ENCODE data around the gene COL4A4.
"Not testable (repeated sequence)": the region's sequence is repeated elsewhere in the genome, so short reads cannot be mapped to it uniquely, and the experiment has no call there.

Gene COL4A4

DNA sequence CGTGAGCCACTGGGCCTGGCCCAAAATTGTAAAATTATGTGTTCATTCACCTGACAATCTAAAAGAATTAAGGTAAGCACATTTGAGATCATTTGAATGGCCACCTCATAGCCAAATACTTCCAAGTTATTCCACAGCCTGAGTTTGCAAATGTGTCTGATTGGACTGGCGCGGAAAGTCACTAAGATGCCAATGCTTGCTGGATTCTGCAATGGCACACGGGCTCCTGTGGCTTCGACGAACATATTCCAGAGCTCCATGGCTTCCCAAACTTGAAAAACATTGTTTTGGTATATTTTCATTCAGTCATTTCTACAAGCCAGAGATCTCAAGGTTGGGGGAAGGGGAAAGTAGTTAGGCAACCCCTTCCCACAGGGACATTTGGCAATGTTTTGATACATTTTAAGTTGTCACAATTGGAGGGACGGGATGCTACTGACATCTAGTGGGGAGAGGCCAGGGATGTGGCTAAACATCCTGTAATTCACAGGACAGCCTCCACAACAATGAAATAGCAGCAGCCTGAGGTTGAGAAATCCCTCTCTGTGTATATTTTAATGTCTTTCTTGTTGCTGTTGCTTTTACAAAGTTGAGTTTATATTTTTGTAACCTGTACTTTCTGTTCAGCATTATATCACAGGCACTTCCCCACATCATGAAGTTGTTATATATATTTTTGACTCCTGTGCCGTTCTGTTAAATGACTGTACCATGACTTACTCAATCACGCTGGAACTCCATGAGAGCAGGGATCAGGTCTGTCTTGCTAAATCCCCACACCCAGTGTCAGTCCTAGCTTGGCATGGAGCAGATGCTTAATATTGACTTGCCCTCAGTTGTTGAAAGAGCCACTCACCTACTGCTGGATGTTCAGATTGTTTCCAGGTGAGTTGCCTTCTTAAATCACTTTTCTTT is 56.9 kb downstream of the COL4A4 start:
- peak; percentile 25 for DNase-seq

GRCh38 chr2:227103583-227103982 is 60.4 kb downstream of the COL4A4 start:
- DNase-seq, result no peak

DNA sequence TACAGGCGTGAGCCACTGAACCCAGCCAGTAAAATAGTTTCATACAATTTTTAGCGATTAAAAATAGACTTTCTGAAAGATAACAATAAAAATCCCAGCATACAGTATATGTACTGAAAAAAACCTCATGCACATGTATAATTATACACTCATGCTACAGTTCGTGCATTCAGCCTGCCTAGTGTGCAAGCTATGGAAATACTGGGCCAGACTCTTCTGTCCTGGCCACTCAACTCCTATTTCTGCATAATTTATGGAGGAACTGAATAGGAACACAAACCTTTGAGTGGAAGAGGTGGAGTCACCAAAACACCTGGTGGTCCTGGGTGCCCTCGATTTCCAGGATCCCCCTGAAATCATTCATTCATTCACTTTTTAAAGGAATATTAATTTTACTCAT is 64.7 kb downstream of the COL4A4 start:
- DNase-seq, result no peak

DNA sequence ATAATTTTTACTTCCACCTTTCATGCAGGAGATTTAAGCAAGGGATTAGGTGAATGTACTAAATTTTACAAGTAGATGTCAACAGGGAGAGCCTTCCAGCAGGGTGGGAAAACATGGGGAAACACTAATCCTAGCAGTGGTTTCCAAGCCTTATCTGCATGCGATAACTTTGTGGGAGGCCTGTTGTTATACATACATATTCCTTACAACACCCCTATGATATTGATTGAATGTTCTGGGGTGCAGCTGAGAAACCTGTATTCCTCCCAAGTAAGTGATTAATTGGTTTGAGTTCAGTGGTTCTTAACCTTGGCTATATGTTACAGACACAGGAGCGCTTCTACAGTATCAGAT is 65.9 kb downstream of the COL4A4 start:
- no peak for DNase-seq

DNA sequence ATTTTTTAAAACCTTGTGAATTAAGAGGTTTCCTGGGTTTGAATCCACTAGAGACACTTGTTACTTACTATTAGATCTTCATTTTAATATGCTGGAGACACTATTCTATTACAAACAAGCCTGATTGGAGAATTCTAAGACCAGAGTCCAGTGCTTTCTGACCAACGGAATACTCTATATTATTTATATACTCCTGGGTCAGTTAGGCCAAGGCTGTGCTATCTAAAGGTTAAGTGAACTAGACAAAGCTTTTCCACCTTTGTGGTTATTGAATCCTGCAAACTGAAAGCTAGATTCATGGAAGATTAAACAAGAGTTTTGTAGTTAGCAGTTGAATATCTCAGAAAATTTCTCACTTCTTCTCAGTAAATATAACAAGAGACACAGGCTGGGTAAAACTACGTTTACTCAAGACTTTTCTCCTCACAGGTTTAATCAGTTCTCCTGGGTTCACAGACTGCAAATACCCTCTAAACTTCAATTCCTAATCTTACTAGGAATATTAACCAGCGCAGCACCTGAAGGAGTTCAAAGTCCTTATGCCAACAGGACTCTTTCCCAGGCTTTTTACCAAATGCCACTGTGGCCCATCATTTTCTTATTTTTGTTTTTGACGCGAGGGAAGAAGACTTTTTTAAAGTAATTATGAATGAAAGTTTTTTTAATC is 66.4 kb downstream of the COL4A4 start:
- no peak for DNase-seq

DNA sequence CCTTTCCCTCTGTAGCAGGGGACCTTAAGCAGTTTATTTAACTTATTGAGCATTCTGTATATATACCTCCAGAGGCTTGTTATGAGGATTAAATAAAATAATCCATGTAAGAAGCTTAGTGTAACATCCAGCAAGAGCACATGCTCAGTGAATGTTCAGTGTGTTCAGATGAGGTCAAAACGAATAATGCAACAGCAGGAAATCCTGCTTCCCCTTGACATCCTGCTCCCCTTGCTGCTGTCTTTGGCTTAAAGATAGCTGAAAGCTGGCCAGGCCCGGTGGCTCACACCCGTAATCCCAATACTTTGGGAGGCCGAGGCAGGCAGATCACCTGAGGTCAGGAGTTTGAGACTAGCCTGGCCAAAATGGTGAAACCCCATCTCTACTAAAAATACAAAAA is 68.7 kb downstream of the COL4A4 start:
- DNase-seq, result no peak

GRCh38 chr2:227082286-227082685 is 81.7 kb downstream of the COL4A4 start:
- no peak for DNase-seq

- DNase-seq, result no peak
Measured at GRCh38 chr2:227079726-227080125, 84.3 kb downstream of the COL4A4 start.

GRCh38 chr2:227065065-227065464 is 98.9 kb downstream of the COL4A4 start:
- not testable (repeated sequence) for DNase-seq

GRCh38 chr2:227058888-227059399 is 105.1 kb downstream of the COL4A4 start:
- DNase-seq, result no peak

- DNase-seq, result no peak
Measured at GRCh38 chr2:227057743-227058447, 106.1 kb downstream of the COL4A4 start.

GRCh38 chr2:227057060-227057459 is 106.9 kb downstream of the COL4A4 start:
- no peak for DNase-seq

GRCh38 chr2:227054006-227054405 is 110.0 kb downstream of the COL4A4 start:
- no peak for DNase-seq

DNA sequence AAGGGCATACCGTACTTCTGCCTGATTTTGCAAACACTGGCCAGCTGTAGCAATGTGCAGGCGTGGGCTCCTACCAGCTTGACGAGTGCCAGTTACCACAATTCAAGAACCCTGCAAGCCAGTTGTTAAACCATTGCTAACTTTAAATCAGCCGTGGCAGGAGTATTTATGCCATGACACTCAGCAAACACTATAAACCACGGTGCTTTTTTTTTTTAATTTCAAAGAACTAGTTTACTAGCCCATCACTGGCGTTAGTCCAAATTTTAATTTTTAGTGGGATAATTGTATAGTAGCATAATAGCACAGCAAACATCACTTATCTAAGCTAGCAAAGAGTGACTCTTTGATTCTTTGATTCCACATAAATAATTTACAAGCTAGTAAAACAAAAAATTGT is 111.1 kb downstream of the COL4A4 start:
- DNase-seq, result no peak

DNA sequence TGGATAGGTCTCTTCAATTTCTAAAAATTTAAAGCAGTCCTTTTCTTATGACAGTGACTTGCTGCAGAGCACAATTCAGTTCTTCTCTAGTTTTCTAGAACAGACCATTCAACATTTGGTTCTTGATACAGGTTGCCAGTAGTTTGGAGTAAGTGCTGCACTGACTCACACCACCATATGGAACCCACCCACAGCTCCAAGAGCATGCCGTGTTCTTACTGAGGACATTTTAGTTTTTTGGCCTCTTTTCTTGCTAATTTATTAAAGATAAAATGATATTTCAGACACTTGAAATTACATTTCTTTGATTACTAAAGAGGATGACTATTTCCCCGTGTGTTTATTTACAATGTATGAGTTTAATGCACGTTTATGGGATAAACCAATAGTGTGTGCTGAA is 120.0 kb downstream of the COL4A4 start:
- no peak for DNase-seq

DNA sequence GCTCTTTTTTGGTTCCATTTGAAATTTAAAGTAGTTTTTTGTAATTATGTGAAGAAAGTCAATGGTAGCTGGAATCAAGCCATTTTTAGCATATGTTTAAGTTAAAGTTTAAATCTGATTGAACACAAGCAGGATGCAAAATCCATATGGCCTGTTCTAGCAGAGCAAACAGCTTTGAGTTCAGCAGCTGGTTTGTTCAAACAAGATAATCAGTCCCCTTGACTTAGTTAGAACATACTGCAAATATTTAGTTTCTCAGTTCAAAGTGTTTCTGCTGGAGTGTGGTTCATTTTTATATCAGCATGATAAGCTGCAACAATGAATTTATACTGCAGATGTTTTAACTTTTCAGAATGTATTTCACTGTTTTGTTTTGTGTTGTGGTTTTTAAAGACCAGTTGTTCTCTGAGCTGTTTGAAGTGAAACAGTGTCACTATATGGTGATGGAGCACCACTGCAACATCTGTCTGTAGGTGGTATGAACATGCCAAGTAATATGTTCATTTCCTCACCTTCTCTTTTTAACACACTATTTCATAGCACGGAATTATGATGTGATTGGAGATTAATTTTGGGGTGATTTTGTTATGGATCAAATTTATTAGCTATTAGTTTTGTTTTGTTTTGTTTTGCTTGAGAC is 125.3 kb downstream of the COL4A4 start:
- no peak for DNase-seq

- DNase-seq, result no peak
Measured at GRCh38 chr2:227036527-227036926, 127.5 kb downstream of the COL4A4 start.

DNA sequence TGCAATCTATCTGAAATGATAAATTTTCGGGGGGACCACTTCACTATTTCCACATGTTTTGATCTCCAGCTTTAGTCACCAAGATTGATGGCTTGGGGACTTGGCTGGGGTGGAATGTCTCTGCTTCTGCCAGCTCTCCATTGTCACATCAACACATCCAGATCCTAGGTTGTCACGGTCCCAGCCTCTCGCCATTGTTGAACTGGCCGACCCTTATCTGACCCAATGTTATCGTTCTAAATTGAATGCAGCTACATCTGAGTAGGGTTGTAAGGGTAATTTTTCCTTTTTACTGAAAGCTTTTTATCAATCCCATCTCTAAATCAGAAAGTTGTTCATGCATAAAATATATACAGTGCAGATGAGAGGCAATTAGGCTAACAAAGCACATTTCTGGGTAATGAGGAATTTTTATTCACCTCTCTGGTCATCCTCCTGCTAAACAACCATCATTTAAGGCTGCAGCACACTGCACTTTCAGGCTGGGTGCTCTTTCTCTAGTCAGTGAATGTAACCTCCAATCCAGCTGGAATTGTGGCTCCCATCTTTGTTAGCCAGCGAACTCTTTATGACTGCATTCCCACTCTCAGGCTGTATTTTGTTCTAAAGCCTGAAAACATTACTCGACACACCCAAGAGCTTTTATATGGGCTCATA is 128.2 kb downstream of the COL4A4 start:
- DNase-seq, result no peak

DNA sequence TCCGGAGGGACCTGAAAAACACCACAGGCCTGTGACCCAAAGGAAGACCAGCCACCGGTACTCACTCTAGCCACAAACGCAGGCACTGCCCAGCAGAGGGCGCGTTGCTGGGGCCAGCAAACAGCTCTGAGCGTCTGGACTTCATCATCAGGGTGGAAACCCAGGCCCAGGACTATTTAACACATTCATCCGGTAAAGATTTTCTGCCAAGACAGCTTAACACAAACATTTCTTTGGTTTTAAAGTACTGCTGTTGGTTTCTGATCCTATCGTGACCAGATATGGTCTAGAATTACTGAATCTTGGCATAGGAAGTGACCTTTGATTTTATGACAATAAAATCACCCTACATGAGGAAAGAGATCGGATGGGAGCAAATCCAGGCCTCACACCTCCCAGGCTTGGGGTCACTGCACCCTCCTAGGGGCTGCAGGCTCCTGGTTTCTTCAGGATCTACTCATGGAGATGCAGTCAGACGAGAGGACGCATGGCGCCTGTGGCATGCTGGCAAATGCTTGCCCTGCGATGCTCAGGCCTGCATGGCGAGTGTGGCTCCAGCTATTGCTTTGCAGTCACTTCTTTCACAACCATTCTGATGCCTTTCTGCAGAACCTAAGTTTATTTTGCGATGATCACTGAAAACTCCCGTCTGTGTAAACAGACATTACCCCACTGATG is 130.4 kb downstream of the COL4A4 start:
- no peak for DNase-seq

DNA sequence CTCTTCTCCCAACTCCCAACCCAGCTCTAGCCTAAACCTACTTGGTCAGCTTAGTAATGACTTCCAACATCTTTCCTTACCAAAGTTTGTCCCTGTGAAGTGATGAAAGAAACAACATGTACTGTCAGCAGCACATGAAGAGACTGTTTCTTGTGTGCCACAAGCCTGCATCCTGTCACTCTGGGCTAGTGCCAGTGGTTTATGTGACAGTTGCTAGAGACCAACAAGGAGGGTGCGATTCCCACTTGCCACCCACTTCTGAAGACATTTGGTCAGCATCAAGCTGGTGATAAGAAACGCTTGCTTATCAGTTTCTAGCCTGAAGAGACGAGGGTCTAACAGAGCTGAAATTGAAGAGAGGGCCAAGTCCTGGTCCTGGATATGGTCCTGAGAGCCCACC is 132.6 kb downstream of the COL4A4 start:
- no peak for DNase-seq

- DNase-seq, result no peak
Measured at GRCh38 chr2:227030789-227031188, 133.2 kb downstream of the COL4A4 start.
